HL-60 (cell line): ENCODE results near the gene FPR1.
A peak's percentile ranks its signal among the peaks of the same experiment; 100 is the strongest.

Experiments used
- GABPA ChIP-seq: IDR thresholded peaks from 2 replicates; pipeline ENCODE4 v1.6.1; 2012; ENCODE audit warnings: low read depth
- POLR2AphosphoS5 ChIP-seq: IDR thresholded peaks from 2 replicates; pipeline ENCODE4 v1.6.1; 2012; ENCODE audit warnings: low read depth
- SPI1 ChIP-seq: IDR thresholded peaks from 2 replicates; pipeline ENCODE4 v1.6.1; 2012; ENCODE audit warnings: low read depth, mild to moderate bottlenecking, borderline replicate concordance
- TF ChIP-seq, protein P1 (sequence below): IDR thresholded peaks from one replicate; pipeline ENCODE4 v1.5.1; 2011; ENCODE audit warnings: low read length, control low read depth, inconsistent platforms; ENCODE audit not compliant: insufficient read depth
- TF ChIP-seq, protein P2 (sequence below): IDR thresholded peaks from 2 replicates; pipeline ENCODE4 v1.6.1; 2012; ENCODE audit warnings: low read depth; ENCODE audit not compliant: insufficient replicate concordance

DNA sequence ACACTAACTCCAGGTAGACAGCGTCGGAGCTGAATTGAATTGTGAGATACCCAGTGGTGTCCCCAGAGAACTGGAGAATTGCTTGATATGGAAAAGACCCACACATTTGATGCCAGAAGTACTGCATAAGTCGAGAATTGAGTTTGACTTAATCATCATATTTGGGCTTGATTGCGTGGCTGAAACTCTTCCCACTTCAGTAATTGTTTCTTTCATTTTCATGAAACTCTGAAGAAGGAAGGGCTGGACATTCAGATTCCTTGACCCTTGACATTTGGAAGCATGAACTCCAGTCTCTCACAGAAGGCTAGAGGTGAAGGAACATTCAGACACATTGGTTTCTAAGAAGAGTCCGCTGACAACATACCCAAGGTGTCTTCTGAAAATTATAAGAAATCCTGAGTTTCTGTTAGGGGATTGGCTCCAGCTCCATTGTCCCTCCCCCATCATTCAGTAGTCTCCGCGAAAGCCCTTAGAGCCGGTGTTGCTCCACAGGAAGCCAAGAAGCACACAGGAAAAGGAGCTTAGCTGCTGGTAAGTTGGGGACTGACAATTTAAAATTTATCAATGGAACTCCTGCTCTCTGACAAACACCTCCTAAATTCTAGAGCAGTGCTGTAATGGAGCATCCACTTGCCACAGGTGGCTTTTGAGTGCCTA is 9.1 kb upstream of the FPR1 start, which contains the start of gene FPR2:
- TF ChIP-seq POLR2AphosphoS5 = peak; percentile 42; the same call in 1 of the 2 replicates
- TF ChIP-seq, protein P1, sequence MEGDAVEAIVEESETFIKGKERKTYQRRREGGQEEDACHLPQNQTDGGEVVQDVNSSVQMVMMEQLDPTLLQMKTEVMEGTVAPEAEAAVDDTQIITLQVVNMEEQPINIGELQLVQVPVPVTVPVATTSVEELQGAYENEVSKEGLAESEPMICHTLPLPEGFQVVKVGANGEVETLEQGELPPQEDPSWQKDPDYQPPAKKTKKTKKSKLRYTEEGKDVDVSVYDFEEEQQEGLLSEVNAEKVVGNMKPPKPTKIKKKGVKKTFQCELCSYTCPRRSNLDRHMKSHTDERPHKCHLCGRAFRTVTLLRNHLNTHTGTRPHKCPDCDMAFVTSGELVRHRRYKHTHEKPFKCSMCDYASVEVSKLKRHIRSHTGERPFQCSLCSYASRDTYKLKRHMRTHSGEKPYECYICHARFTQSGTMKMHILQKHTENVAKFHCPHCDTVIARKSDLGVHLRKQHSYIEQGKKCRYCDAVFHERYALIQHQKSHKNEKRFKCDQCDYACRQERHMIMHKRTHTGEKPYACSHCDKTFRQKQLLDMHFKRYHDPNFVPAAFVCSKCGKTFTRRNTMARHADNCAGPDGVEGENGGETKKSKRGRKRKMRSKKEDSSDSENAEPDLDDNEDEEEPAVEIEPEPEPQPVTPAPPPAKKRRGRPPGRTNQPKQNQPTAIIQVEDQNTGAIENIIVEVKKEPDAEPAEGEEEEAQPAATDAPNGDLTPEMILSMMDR = no peak
- TF ChIP-seq, protein P2, sequence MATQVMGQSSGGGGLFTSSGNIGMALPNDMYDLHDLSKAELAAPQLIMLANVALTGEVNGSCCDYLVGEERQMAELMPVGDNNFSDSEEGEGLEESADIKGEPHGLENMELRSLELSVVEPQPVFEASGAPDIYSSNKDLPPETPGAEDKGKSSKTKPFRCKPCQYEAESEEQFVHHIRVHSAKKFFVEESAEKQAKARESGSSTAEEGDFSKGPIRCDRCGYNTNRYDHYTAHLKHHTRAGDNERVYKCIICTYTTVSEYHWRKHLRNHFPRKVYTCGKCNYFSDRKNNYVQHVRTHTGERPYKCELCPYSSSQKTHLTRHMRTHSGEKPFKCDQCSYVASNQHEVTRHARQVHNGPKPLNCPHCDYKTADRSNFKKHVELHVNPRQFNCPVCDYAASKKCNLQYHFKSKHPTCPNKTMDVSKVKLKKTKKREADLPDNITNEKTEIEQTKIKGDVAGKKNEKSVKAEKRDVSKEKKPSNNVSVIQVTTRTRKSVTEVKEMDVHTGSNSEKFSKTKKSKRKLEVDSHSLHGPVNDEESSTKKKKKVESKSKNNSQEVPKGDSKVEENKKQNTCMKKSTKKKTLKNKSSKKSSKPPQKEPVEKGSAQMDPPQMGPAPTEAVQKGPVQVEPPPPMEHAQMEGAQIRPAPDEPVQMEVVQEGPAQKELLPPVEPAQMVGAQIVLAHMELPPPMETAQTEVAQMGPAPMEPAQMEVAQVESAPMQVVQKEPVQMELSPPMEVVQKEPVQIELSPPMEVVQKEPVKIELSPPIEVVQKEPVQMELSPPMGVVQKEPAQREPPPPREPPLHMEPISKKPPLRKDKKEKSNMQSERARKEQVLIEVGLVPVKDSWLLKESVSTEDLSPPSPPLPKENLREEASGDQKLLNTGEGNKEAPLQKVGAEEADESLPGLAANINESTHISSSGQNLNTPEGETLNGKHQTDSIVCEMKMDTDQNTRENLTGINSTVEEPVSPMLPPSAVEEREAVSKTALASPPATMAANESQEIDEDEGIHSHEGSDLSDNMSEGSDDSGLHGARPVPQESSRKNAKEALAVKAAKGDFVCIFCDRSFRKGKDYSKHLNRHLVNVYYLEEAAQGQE = no peak
- TF ChIP-seq GABPA = no peak
- no peak for TF ChIP-seq SPI1
